Ishikawa (cell line): ENCODE results near the gene AUTS2.

Experiments used
- CEBPB ChIP-seq: IDR thresholded peaks from 2 replicates; pipeline ENCODE4 v1.6.1; 2012
- CREB1 ChIP-seq: IDR thresholded peaks from 2 replicates; pipeline ENCODE4 v1.6.1; 2012; ENCODE audit warnings: low read depth
- EGR1 ChIP-seq: IDR thresholded peaks from 2 replicates; pipeline ENCODE4 v1.6.1; 2012
- EP300 ChIP-seq: IDR thresholded peaks from 2 replicates; pipeline ENCODE4 v1.6.1; 2012; ENCODE audit warnings: borderline replicate concordance
- FOXM1 ChIP-seq: IDR thresholded peaks from 2 replicates; pipeline ENCODE4 v1.6.1; 2012; ENCODE audit warnings: low read depth, borderline replicate concordance
- MAX ChIP-seq: IDR thresholded peaks from 2 replicates; pipeline ENCODE4 v1.6.1; 2012
- NFIC ChIP-seq: IDR thresholded peaks from 2 replicates; pipeline ENCODE4 v1.6.1; 2012
- RAD21 ChIP-seq: IDR thresholded peaks from 2 replicates; pipeline ENCODE4 v1.6.1; 2012; ENCODE audit warnings: low read depth
- REST ChIP-seq: IDR thresholded peaks from 2 replicates; pipeline ENCODE4 v1.6.1; 2012; ENCODE audit warnings: low read depth, mild to moderate bottlenecking
- TAF1 ChIP-seq: IDR thresholded peaks from 2 replicates; pipeline ENCODE4 v1.6.1; 2012; ENCODE audit warnings: low read depth, mild to moderate bottlenecking
- TCF12 ChIP-seq: IDR thresholded peaks from 2 replicates; pipeline ENCODE4 v1.6.1; 2012; ENCODE audit warnings: low read depth
- TEAD4 ChIP-seq: IDR thresholded peaks from 2 replicates; pipeline ENCODE4 v1.6.1; 2012
- USF1 ChIP-seq: IDR thresholded peaks from 2 replicates; pipeline ENCODE4 v1.6.1; 2012
- YY1 ChIP-seq: IDR thresholded peaks from 2 replicates; pipeline ENCODE4 v1.6.1; 2012; ENCODE audit warnings: low read depth
- ZBTB7A ChIP-seq: IDR thresholded peaks from 2 replicates; pipeline ENCODE4 v1.6.1; 2012; ENCODE audit warnings: low read depth

The AUTS2 gene

GRCh38 chr7:69708857-69709256 lies 110.6 kb downstream of the AUTS2 start:
- TF ChIP-seq EGR1 (no peak), RAD21 (no peak), YY1 (no peak), MAX (no peak), FOXM1 (no peak), NFIC (no peak), CREB1 (no peak), TEAD4 (no peak), REST (no peak), TAF1 (no peak), EP300 (no peak), ZBTB7A (no peak), USF1 (no peak), TCF12 (no peak), CEBPB (no peak)

- TF ChIP-seq EP300 (no peak), RAD21 (no peak), TEAD4 (no peak), TCF12 (no peak), MAX (no peak), NFIC (no peak), ZBTB7A (no peak), FOXM1 (no peak), TAF1 (no peak), USF1 (no peak), YY1 (no peak), CEBPB (no peak), CREB1 (no peak), REST (no peak), EGR1 (no peak)
These were observed 112.6 kb downstream of the AUTS2 start for GRCh38 chr7:69710768-69711438.

GRCh38 chr7:69714886-69715576 lies 116.8 kb downstream of the AUTS2 start:
- no peak for TF ChIP-seq YY1

- TF ChIP-seq TEAD4 (no peak), CREB1 (no peak), TCF12 (no peak), TAF1 (no peak), CEBPB (no peak), NFIC (no peak), MAX (no peak), USF1 (no peak), FOXM1 (no peak), REST (no peak), ZBTB7A (no peak), YY1 (no peak), EP300 (no peak)
These were observed 118.9 kb downstream of the AUTS2 start for GRCh38 chr7:69717221-69717620.
